Measurements from ENCODE around the gene ZDHHC3.

The ZDHHC3 gene

GRCh38 chr3:44902628-44903027, 73.3 kb downstream of the ZDHHC3 start:
- DNase-seq (ENCODE audit: insufficient read length, low spot score) (no peak), FAIRE-seq (no peak)

- no peak for FAIRE-seq
Measured at GRCh38 chr3:44899683-44900367, 76.1 kb downstream of the ZDHHC3 start.

GRCh38 chr3:44896440-44896839, 79.5 kb downstream of the ZDHHC3 start:
- DNase-seq (ENCODE audit: insufficient read length, low spot score) (no peak), FAIRE-seq (no peak)

More at GRCh38 chr3:44899683-44900367, 76.1 kb downstream of the ZDHHC3 start:
- DNase-seq (ENCODE audit: insufficient read length, low spot score): no peak

- no peak for FAIRE-seq
- DNase-seq (ENCODE audit: insufficient read length, low spot score): no peak
Measured at GRCh38 chr3:44894485-44894884, 81.5 kb downstream of the ZDHHC3 start.

- no peak for DNase-seq (ENCODE audit: insufficient read length, low spot score)
- no peak for FAIRE-seq
Measured at GRCh38 chr3:44893097-44893496, 82.9 kb downstream of the ZDHHC3 start.

- FAIRE-seq: no peak
- DNase-seq (ENCODE audit: insufficient read length, low spot score): no peak
Measured at GRCh38 chr3:44892689-44893088, 83.3 kb downstream of the ZDHHC3 start.

GRCh38 chr3:44890852-44891251, 85.1 kb downstream of the ZDHHC3 start:
- no peak for DNase-seq (ENCODE audit: insufficient read length, low spot score)
- no peak for FAIRE-seq

GRCh38 chr3:44890258-44890657, 85.7 kb downstream of the ZDHHC3 start:
- no peak for DNase-seq (ENCODE audit: insufficient read length, low spot score)
- FAIRE-seq: no peak

- FAIRE-seq: no peak
Measured at GRCh38 chr3:44887101-44887500, 88.9 kb downstream of the ZDHHC3 start.

GRCh38 chr3:44886561-44886960, 89.4 kb downstream of the ZDHHC3 start:
- FAIRE-seq (no peak), DNase-seq (ENCODE audit: insufficient read length, low spot score) (no peak)

More at GRCh38 chr3:44887101-44887500, 88.9 kb downstream of the ZDHHC3 start:
- DNase-seq (ENCODE audit: insufficient read length, low spot score): no peak

- no peak for DNase-seq (ENCODE audit: insufficient read length, low spot score)
- FAIRE-seq: no peak
Measured at GRCh38 chr3:44885618-44886017, 90.4 kb downstream of the ZDHHC3 start.

- DNase-seq (ENCODE audit: insufficient read length, low spot score): no peak
- FAIRE-seq: no peak
Measured at GRCh38 chr3:44883999-44884431, 92.0 kb downstream of the ZDHHC3 start.

- FAIRE-seq (no peak), DNase-seq (ENCODE audit: insufficient read length, low spot score) (no peak)
Measured at GRCh38 chr3:44883213-44883955, 92.6 kb downstream of the ZDHHC3 start.

GRCh38 chr3:44880284-44880683, 95.7 kb downstream of the ZDHHC3 start:
- FAIRE-seq: no peak

GRCh38 chr3:44877333-44877732, 98.6 kb downstream of the ZDHHC3 start:
- no peak for FAIRE-seq
- no peak for DNase-seq (ENCODE audit: insufficient read length, low spot score)

More at GRCh38 chr3:44880284-44880683, 95.7 kb downstream of the ZDHHC3 start:
- DNase-seq (ENCODE audit: insufficient read length, low spot score): no peak

- no peak for FAIRE-seq
- no peak for DNase-seq (ENCODE audit: insufficient read length, low spot score)
Measured at GRCh38 chr3:44875596-44875995, 100.4 kb downstream of the ZDHHC3 start.

Measured in GM19239 (cell line).